ENCODE results near the gene TMEM125. TPM values are rescaled to one million over a fixed set of nuclear protein-coding genes. Genes with fewer than 3 reads are reported as not detected.

TMEM125 gene
- total RNA-seq, 4 donors from 2014 or later: not detected

DNA sequence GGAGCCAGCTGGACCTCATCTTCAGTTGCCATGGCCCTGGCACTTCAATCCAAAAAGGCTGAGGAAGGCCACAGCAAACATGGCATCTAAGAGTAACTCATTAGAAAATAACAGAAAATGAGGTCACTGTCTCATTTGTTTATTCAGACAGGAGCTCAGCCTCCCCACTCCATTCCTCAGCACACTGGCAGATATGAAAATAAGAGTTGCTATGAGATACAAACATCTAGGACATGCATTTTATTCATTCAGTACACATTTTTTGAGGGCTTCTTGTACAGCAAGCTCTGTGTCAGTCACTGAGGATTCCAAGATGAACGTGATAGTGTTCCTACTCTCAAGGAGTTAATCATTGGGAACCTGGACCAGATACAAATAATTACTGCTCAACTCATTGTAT, 32.7 kb upstream of the TMEM125 start:
- TF ChIP-seq, protein P1, sequence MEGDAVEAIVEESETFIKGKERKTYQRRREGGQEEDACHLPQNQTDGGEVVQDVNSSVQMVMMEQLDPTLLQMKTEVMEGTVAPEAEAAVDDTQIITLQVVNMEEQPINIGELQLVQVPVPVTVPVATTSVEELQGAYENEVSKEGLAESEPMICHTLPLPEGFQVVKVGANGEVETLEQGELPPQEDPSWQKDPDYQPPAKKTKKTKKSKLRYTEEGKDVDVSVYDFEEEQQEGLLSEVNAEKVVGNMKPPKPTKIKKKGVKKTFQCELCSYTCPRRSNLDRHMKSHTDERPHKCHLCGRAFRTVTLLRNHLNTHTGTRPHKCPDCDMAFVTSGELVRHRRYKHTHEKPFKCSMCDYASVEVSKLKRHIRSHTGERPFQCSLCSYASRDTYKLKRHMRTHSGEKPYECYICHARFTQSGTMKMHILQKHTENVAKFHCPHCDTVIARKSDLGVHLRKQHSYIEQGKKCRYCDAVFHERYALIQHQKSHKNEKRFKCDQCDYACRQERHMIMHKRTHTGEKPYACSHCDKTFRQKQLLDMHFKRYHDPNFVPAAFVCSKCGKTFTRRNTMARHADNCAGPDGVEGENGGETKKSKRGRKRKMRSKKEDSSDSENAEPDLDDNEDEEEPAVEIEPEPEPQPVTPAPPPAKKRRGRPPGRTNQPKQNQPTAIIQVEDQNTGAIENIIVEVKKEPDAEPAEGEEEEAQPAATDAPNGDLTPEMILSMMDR (IDR thresholded peaks at IDR 0.05; ENCODE audit: low read depth): no peak

DNA sequence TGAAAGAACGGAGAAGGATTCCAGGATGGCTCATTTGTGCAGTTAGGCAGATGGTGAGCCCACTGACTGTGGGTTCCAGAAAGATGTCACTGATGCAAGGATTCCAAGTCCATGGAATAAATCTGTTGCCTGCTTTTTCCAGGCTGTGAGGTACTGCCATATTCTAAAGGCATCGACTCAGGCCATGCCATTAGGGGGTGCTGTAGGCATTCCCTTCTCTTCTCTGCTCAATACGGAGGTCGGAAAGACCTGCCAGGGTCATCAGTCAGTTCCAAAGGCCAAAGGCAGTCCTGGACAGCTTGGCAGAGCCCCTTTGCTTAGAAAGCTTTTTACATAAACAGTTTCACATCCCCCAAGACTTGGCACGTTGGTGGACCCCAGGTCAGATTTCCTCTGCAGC, 31.7 kb upstream of the TMEM125 start:
- TF ChIP-seq, protein P1 (IDR thresholded peaks at IDR 0.05; ENCODE audit: low read depth): no peak

DNA sequence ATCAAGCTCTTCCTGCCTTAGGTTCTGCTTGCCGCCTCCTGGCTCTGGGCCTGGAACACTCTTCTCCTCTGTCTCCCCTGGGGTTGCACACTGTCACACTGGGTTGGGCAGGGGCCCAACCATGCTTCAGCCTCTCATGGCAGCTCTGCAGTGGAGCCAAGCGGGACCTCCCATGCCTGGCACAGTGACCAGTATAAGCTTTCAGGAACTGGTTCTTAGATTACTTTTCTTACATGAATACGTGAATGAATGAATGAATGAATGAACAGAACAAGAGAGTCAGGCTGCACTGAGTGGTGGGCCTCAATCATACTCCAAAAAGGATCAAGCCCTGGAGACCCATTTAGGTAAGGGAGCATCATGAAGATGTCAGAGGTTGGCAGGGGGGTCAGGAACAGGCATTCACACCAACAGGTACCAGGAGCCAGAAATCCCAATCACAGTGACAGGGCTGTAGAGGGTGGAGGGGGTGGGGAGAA, 30.8 kb upstream of the TMEM125 start:
- TF ChIP-seq, protein P1 (IDR thresholded peaks at IDR 0.05; ENCODE audit: low read depth): no peak

DNA sequence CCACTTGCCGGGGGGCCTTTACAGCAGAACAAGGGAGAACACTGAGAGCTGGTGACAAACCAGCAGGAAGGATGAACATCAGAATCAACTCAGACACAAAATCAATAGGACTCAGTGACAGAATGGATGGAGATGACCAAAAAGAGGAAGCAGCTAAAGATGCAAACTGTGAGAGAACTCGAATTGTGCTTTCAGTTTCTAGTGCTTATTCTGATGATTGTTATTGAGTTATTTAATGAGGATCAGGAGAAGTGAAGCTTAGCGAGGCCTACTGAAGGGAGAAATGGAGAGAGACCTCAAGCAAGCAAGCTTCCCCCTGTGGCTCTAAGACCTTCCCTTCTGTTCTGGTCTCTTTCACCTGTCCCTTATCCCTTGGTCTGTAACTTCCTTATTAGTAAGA, 30.3 kb upstream of the TMEM125 start:
- TF ChIP-seq, protein P1 (IDR thresholded peaks at IDR 0.05; ENCODE audit: low read depth): no peak

DNA sequence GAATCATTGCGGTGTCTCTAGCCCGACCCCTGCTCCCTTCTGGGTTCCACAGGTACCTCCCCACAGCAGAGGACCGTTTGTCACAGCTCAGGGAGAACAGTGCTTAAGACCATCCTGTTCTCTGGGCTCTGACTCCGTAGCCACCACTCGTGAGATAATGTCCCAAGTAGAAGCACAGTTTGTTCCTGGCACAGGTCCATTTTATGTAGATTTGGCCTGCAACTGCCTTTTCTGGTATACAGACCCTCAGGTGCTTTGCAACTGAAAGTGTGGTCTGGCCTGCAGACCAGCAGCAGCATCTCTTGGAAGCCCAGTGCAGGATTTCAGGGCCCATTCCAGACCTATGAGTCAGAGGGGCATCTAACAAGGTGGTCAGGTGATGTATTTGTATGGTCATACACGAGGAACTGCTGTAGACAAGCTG, 28.4 kb upstream of the TMEM125 start:
- TF ChIP-seq, protein P1 (IDR thresholded peaks at IDR 0.05; ENCODE audit: low read depth): no peak

DNA sequence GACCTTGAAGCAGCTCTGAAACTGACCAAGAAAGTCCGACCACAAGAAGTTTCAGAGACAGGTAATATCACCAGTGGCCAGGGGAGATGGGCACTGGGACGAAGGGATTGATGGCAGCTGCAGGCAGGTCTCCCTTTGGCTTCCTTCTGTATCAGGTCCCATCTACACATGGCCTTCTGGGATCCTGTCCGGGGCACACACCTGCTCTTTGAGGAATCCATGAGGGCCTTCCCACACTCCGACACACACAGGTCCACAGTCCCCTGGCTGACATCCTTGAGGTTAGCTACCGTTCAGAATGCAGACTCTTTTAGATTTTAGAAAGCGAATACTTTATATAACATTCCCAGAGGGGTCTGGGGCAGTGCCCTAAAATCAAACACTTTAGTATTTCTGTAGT, 26.5 kb upstream of the TMEM125 start:
- TF ChIP-seq, protein P1 (IDR thresholded peaks at IDR 0.05; ENCODE audit: low read depth): no peak

DNA sequence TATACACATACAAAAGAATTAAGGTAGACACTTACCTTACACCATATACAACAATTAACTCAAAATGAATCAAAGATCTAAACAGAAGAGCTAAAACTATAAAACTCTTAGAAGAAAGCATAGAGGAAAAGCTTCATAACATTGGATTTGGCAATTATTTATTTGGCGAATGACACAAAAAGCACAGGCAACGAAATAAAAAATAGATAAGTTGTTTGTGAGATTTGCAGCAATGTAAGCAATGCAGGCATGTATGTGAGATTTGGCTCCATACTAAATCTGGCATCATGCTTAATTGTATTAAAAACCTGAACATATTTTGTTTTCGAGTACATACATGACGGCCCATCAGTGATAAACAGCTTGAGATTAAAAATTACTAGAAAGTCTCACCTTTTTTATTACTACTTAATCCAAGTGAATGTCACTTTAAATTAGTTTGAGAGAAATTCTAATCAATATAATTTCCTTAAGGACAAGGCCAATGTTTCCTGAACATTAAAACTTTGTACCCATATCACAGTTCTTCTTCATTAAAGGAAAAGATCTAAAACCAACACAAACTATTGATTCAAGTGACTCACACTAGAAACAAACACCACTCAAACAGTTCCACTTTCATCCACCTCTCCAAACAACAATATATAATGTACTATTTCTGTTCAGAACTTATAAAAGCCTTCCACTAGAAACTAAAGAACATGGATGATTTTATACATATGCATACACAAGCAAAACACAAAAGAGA, 23.1 kb upstream of the TMEM125 start:
- TF ChIP-seq, protein P1 (IDR thresholded peaks at IDR 0.05; ENCODE audit: low read depth): no peak
